OCI-LY7 (cell line): ENCODE results near the gene UBA52. TPM values are rescaled to one million over a fixed set of nuclear protein-coding genes. Genes with fewer than 3 reads are reported as not detected.
"Not testable (repeated sequence)": the region's sequence is repeated elsewhere in the genome, so short reads cannot be mapped to it uniquely, and the experiment has no call there.

Experiments used
- BruUV-seq: library from RNA; stranded (reverse); fragments of 400-500 nt; replicated peaks from 2 replicates; lab custom pipeline; 2021; lab: Mats Ljungman, UMichigan
- CTCF ChIA-PET: fragments of 300-600 bp; sonication (Branson Sonifier 250); formaldehyde crosslinking; loops from one replicate; lab custom pipeline; 2022; ENCODE audit warnings: antibody characterized with exemption; ENCODE audit not compliant: unreplicated experiment; lab: Charles Lee
- POLR2A ChIA-PET: fragments of 300-600 bp; sonication (Branson Sonifier 250); formaldehyde crosslinking; loops from one replicate; lab custom pipeline; 2022; ENCODE audit warnings: antibody characterized with exemption; lab: Charles Lee
- DNase-seq: peaks from one replicate; pipeline ENCODE4 v3.0.0-alpha.2; 2015; ENCODE audit warnings: low spot score
- H2AFZ ChIP-seq: fragments of 200-600 bp; sonication (generic), shearing (Covaris generic); 2 replicates; pipeline ENCODE4 v1.6.1; 2014; ENCODE audit warnings: mild to moderate bottlenecking, antibody characterized with exemption, low read length, moderate library complexity
- H3K27ac ChIP-seq: fragments of 200-600 bp; sonication (generic); 2 replicates; pipeline ENCODE4 v1.5.1; 2014; ENCODE audit warnings: mixed run types, low read depth, mild to moderate bottlenecking, moderate library complexity, low read length, inconsistent platforms; ENCODE audit not compliant: poor library complexity, severe bottlenecking
- H3K36me3 ChIP-seq: fragments of 200-600 bp; sonication (generic); 2 replicates; pipeline ENCODE4 v1.6.1; 2014; ENCODE audit warnings: mild to moderate bottlenecking, antibody characterized with exemption, low read length, moderate library complexity, mixed read lengths; ENCODE audit not compliant: insufficient read depth
- H3K4me1 ChIP-seq: fragments of 200-600 bp; sonication (generic); 2 replicates; pipeline ENCODE4 v1.5.1; 2014; ENCODE audit warnings: mild to moderate bottlenecking, low read length; ENCODE audit not compliant: insufficient read depth, poor library complexity, severe bottlenecking
- H3K4me2 ChIP-seq: fragments of 200-600 bp; sonication (generic); 2 replicates; pipeline ENCODE4 v1.6.1; 2014; ENCODE audit warnings: mild to moderate bottlenecking, low read length
- H3K4me3 ChIP-seq: fragments of 200-600 bp; sonication (generic); 2 replicates; pipeline ENCODE4 v1.5.1; 2014; ENCODE audit warnings: mild to moderate bottlenecking, low read depth, low read length; ENCODE audit not compliant: poor library complexity, severe bottlenecking
- H3K79me2 ChIP-seq: fragments of 200-600 bp; sonication (generic); 2 replicates; pipeline ENCODE4 v1.6.1; 2016; ENCODE audit warnings: low read depth, mild to moderate bottlenecking, low read length, moderate library complexity, mixed read lengths; ENCODE audit not compliant: insufficient read depth
- H3K9me2 ChIP-seq: fragments of 200-600 bp; sonication (generic); 2 replicates; pipeline ENCODE4 v1.6.1; 2016; ENCODE audit warnings: mild to moderate bottlenecking, low read length, mixed read lengths; ENCODE audit not compliant: insufficient read depth
- H3K9me3 ChIP-seq: fragments of 200-600 bp; sonication (generic); 2 replicates; pipeline ENCODE4 v1.6.1; 2014; ENCODE audit warnings: mild to moderate bottlenecking, mixed run types, low read length, mixed read lengths
- H4K20me1 ChIP-seq: fragments of 200-600 bp; sonication (generic); 2 replicates; pipeline ENCODE4 v1.6.1; 2014; ENCODE audit warnings: mild to moderate bottlenecking, antibody characterized with exemption, low read length, moderate library complexity, mixed read lengths; ENCODE audit not compliant: insufficient read depth
- EZH2phosphoT487 ChIP-seq: fragments of 200-600 bp; sonication (generic); IDR thresholded peaks from 2 replicates; pipeline ENCODE4 v1.6.1; 2018; ENCODE audit warnings: low read depth, borderline replicate concordance, mild to moderate bottlenecking, mixed run types, antibody characterized with exemption, low read length, moderate library complexity, mixed read lengths
- intact Hi-C: fragments of 100-400 bp; cut with micrococcal nuclease; formaldehyde crosslinking; loops from one replicate; pipeline ENCODE4 v1.10.0; 2022; ENCODE audit not compliant: unreplicated experiment
- total RNA-seq, 2 experiments: library from RNA; depleted of rRNA in 1 of 2; stranded (reverse); fragments of >200 nt in 1 of 2; shearing (Covaris generic) in 1 of 2; gene quantifications; 2 replicates each; pipeline ENCODE4 v1.2.3, GENCODE V29; 2014 to 2022
- TF ChIP-seq, protein P1 (sequence below): fragments of 200-600 bp; sonication (generic); conservative IDR thresholded peaks from 2 replicates; pipeline ENCODE4 v1.5.1; 2014; ENCODE audit warnings: mild to moderate bottlenecking, antibody characterized with exemption, low read length, moderate library complexity, mixed read lengths

Gene UBA52
- total RNA-seq, 2 experiments from 2014 or later: 1,496 to 1,580 TPM

DNA sequence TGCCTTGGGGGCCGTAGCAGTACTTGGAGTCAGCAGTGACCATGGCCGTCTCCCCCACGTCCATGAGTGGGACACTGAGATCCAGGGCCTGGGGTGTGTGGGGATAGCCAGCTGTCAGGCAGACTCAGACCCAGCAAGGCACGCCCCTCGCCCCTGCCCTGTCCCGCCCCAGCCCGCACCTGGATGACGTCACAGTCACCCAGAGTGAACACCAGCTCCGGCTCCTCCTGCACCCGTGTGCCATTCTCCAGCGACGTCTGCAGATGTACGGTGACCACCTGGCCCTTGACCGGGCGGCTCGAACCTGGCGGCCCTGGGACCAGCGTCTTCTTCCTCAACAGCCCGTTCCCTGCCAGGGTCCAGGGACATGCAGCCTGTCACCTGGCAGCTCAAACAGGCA lies 32.3 kb upstream of the UBA52 start:
- BruUV-seq: no TSS peak
- peaks cover 12% of the 10 kb centered on the region for H3K79me2 ChIP-seq
- no peaks in the 10 kb centered on the region for H4K20me1 ChIP-seq
- no peaks in the 10 kb centered on the region for H3K9me3 ChIP-seq
- TF ChIP-seq, protein P1, sequence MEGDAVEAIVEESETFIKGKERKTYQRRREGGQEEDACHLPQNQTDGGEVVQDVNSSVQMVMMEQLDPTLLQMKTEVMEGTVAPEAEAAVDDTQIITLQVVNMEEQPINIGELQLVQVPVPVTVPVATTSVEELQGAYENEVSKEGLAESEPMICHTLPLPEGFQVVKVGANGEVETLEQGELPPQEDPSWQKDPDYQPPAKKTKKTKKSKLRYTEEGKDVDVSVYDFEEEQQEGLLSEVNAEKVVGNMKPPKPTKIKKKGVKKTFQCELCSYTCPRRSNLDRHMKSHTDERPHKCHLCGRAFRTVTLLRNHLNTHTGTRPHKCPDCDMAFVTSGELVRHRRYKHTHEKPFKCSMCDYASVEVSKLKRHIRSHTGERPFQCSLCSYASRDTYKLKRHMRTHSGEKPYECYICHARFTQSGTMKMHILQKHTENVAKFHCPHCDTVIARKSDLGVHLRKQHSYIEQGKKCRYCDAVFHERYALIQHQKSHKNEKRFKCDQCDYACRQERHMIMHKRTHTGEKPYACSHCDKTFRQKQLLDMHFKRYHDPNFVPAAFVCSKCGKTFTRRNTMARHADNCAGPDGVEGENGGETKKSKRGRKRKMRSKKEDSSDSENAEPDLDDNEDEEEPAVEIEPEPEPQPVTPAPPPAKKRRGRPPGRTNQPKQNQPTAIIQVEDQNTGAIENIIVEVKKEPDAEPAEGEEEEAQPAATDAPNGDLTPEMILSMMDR: no peak
- no peak for TF ChIP-seq EZH2phosphoT487
- H3K27ac ChIP-seq: no peak overlapping the region
- H2AFZ ChIP-seq: no peak overlapping the region
- intact Hi-C loops: no loop called here
- no peaks in the 10 kb centered on the region for H3K9me2 ChIP-seq
- ChIA-PET CTCF (no interaction called here), POLR2A (no interaction called here)
- peaks cover 15% of the 10 kb centered on the region for H3K4me1 ChIP-seq
- H3K4me2 ChIP-seq: no peak overlapping the region
- peaks cover 57% of the 10 kb centered on the region for H3K36me3 ChIP-seq
- no peak overlapping the region for H3K4me3 ChIP-seq
- no peak for DNase-seq

DNA sequence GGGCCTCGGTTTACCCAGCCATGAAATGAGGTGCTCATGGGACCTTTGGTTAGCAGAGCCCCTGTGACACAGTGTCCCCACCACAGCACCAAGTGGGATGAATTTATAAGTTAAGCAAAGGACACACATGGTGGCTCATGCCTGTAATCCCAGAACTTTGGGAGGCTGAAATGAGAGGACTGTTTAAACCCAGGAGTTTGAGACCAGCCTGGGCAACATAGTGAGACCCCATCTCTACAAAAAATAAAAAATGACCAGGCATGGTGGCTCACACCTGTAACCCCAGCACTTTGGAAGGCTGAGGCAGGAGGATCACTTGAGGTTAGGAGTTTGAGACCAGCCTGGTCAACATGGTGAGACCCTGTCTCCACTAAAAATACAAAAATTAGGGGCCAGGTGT lies 31.5 kb upstream of the UBA52 start:
- BruUV-seq, DNase-seq, H3K9me3 ChIP-seq, H3K9me2 ChIP-seq, H3K4me3 ChIP-seq, H3K27ac ChIP-seq, H2AFZ ChIP-seq, intact Hi-C loops, H3K4me2 ChIP-seq, CTCF ChIA-PET, POLR2A ChIA-PET, H4K20me1 ChIP-seq: not testable (repeated sequence)
- peaks cover 19% of the 10 kb centered on the region for H3K4me1 ChIP-seq
- H3K36me3 ChIP-seq: peaks cover 55% of the 10 kb centered on the region
- H3K79me2 ChIP-seq: peaks cover 12% of the 10 kb centered on the region

DNA sequence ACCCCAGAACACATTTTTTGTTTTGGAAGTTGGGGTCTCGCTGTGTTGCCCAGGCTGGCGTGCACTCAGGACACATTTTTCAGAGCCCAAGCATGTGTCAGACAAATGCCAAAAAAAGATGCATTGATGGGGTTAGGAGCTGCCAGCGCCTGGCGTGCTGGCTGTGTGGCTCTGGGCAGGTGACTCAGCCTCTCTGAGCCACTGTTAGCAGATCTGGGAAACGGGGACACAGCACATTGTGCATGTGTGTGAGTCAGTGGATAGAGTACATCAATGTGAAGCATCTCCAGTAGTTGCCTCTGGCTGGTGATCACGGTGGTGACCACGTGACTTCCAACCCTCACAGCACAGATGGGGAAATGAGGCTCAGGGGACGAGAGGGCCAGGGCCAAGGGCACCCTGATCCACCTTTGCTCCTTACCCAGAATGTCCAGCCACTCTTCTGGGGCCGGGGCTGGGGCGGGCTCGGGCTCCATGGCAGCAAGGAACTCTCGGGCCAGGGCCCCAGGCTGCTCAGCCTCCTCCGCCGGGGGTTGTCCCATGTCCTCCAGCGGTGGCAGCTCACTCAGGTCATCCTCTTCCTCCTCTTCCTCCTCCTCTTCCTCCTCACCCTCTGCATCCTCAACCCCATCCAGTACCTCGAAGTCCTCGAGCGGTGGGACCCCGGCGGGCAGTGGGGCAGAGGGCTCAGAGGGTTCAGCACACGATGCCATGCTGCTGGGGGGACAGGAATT lies 30.2 kb upstream of the UBA52 start:
- Histone ChIP-seq H3K4me3 (peak overlapping the region; percentile 76), H3K9me2 (no peaks in the 10 kb centered on the region), H3K36me3 (peaks cover 47% of the 10 kb centered on the region), H2AFZ (no peak overlapping the region), H3K27ac (no peak overlapping the region), H3K4me1 (peaks cover 19% of the 10 kb centered on the region), H3K4me2 (peak overlapping the region; percentile 99), H3K79me2 (peaks cover 12% of the 10 kb centered on the region), H3K9me3 (no peaks in the 10 kb centered on the region), H4K20me1 (no peaks in the 10 kb centered on the region)
- no TSS peak for BruUV-seq
- TF ChIP-seq, protein P1: no peak
- no peak for TF ChIP-seq EZH2phosphoT487
- DNase-seq: no peak
- ChIA-PET CTCF (no interaction called here), POLR2A (no interaction called here)
- intact Hi-C loops: no loop called here
